ENCODE results near the gene PYY. TPM values are rescaled to one million over a fixed set of nuclear protein-coding genes. Genes with fewer than 3 reads are reported as not detected.

The PYY gene
- total and polyA plus RNA-seq, 4 donors: 0.05 to 0.25 TPM; not detected in 2

- no peaks in the 10 kb centered on the region for H3K9me3 ChIP-seq (ENCODE audit: control insufficient read depth in 4 of 4, insufficient read depth in 3 of 4, low read length in 3 of 4)
- no peak overlapping the region for H3K27ac ChIP-seq (ENCODE audit: low read depth in 1 of 2, low read length in 1 of 2)
- TF ChIP-seq, protein P1, sequence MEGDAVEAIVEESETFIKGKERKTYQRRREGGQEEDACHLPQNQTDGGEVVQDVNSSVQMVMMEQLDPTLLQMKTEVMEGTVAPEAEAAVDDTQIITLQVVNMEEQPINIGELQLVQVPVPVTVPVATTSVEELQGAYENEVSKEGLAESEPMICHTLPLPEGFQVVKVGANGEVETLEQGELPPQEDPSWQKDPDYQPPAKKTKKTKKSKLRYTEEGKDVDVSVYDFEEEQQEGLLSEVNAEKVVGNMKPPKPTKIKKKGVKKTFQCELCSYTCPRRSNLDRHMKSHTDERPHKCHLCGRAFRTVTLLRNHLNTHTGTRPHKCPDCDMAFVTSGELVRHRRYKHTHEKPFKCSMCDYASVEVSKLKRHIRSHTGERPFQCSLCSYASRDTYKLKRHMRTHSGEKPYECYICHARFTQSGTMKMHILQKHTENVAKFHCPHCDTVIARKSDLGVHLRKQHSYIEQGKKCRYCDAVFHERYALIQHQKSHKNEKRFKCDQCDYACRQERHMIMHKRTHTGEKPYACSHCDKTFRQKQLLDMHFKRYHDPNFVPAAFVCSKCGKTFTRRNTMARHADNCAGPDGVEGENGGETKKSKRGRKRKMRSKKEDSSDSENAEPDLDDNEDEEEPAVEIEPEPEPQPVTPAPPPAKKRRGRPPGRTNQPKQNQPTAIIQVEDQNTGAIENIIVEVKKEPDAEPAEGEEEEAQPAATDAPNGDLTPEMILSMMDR (IDR thresholded peaks at IDR 0.05; ENCODE audit: control extremely low read depth, extremely low read depth): no peak
- H3K36me3 ChIP-seq (ENCODE audit: control insufficient read depth in 4 of 4, insufficient read depth in 4 of 4, low read length in 4 of 4): no peaks in the 10 kb centered on the region
- 88 to 91% methylated on average over 6 of the region's 6 CpGs for WGBS, 2 donors
- ATAC-seq (ENCODE audit: insufficient read depth, low FRiP score): no peak
- peaks cover 0 to 4% (median 0%) of the 10 kb centered on the region in 5 donors for H3K4me1 ChIP-seq (ENCODE audit: control insufficient read depth in 5 of 5, insufficient read depth in 5 of 5, low read length in 5 of 5)
- DNase-seq: no peak
- H3K9ac ChIP-seq (ENCODE audit: insufficient read depth in 1 of 2, low read length in 2 of 2): no peak overlapping the region
- peaks cover 0 to 10% (median 6%) of the 10 kb centered on the region in 3 donors for H3K27me3 ChIP-seq (ENCODE audit: control insufficient read depth in 3 of 3, insufficient read depth in 3 of 3, low read length in 2 of 3)
- no peak overlapping the region for H3K4me3 ChIP-seq
Observed at GRCh38 chr17:43935926-43936261, 17.8 kb downstream of the PYY start.

DNA sequence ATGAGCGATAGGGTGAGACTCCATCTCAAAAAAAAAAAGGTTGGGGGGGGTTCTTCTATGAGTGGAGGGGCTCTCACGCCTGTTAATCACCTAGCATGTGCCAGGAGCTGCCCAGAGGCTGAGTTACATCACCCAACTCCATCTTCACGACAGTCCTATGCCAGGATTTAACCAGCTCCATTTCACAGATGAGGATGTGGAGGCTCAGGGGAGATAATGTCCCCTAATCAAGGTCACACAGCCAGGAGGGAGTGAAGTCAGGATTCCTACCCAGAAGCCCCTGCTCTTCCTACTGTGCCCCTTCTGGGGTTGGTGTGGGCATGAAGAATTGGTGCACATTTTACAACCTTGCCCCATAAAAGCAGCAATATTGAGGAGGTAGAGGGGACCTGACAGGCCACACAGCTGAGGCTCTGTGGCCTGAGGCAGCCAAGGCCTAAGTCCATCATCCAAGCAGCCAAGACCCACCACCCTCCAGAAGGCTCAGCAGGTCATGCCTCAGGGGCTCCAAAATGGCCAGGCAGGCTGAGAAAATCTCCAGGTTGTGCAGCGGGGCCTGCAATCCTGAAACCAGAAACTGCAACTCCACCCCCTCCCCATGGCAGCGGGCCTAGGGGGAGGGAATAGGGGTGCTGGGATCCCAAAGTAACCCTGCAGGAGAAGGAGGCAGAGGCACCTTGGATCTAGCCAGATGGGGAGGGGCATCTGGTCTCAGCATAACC lies 18.4 kb downstream of the PYY start:
- Histone ChIP-seq H3K4me1 (ENCODE audit: control insufficient read depth in 5 of 5, insufficient read depth in 5 of 5, low read length in 5 of 5) (peaks cover 0 to 4% (median 0%) of the 10 kb centered on the region in 5 donors), H3K4me3 (no peak overlapping the region), H3K27me3 (ENCODE audit: control insufficient read depth in 3 of 3, insufficient read depth in 3 of 3, low read length in 2 of 3) (peaks cover 0 to 10% (median 6%) of the 10 kb centered on the region in 3 donors), H3K36me3 (ENCODE audit: control insufficient read depth in 4 of 4, insufficient read depth in 4 of 4, low read length in 4 of 4) (no peaks in the 10 kb centered on the region), H3K27ac (ENCODE audit: low read depth in 1 of 2, low read length in 1 of 2) (no peak overlapping the region), H3K9me3 (ENCODE audit: control insufficient read depth in 4 of 4, insufficient read depth in 3 of 4, low read length in 3 of 4) (no peaks in the 10 kb centered on the region), H3K9ac (ENCODE audit: insufficient read depth in 1 of 2, low read length in 2 of 2) (no peak overlapping the region)
- ATAC-seq (ENCODE audit: insufficient read depth, low FRiP score) (no peak), DNase-seq (no peak)
- 81 to 90% methylated on average over 5 of the region's 5 CpGs for WGBS, 2 donors
- TF ChIP-seq, protein P1 (IDR thresholded peaks at IDR 0.05; ENCODE audit: control extremely low read depth, extremely low read depth): no peak

DNA sequence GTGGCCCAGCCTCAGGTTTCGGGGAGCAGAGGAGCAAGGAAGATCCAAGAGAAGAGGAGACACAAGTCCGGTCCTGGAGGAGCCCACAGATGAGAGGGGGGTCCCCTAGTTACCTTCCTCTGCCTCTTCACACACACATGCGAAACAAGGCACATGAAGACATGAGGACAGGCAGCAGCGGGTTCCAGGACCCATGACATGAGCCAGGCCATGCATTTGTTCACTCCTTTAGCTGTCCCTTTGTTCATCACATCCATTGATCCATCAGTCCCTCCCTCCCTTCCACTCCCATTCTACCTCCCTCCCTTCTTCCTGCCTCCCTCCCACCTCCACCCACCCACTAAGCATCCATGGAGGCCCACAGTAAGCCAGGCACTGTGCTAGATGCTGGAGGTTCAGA lies 20.8 kb downstream of the PYY start:
- no peak overlapping the region for H3K9ac ChIP-seq (ENCODE audit: insufficient read depth in 1 of 2, low read length in 2 of 2)
- TF ChIP-seq, protein P1 (IDR thresholded peaks at IDR 0.05; ENCODE audit: control extremely low read depth, extremely low read depth): no peak
- peaks cover 0 to 13% (median 5%) of the 10 kb centered on the region in 3 donors for H3K27me3 ChIP-seq (ENCODE audit: control insufficient read depth in 3 of 3, insufficient read depth in 3 of 3, low read length in 2 of 3)
- DNase-seq: no peak
- no peak overlapping the region for H3K4me3 ChIP-seq
- no peaks in the 10 kb centered on the region for H3K36me3 ChIP-seq (ENCODE audit: control insufficient read depth in 4 of 4, insufficient read depth in 4 of 4, low read length in 4 of 4)
- WGBS, 2 donors: 91 to 95% methylated on average over 4 of the region's 4 CpGs
- no peak for ATAC-seq (ENCODE audit: insufficient read depth, low FRiP score)
- H3K4me1 ChIP-seq (ENCODE audit: control insufficient read depth in 5 of 5, insufficient read depth in 5 of 5, low read length in 5 of 5): peaks cover 0 to 2% (median 0%) of the 10 kb centered on the region in 5 donors
- no peaks in the 10 kb centered on the region for H3K9me3 ChIP-seq (ENCODE audit: control insufficient read depth in 4 of 4, insufficient read depth in 3 of 4, low read length in 3 of 4)
- H3K27ac ChIP-seq (ENCODE audit: low read depth in 1 of 2, low read length in 1 of 2): no peak overlapping the region

Data from lung (tissue), 12 donors.